Inferior parietal cortex (tissue), 1 donor: ENCODE data around the gene CLNK.

Source experiments
- DNase-seq: peaks from one replicate; pipeline ENCODE4 v3.0.0-alpha.2; 2016; ENCODE audit errors: extremely low spot score

CLNK gene

GRCh38 chr4:10684631-10685030 is at the start of gene CLNK:
TSS of gene CLNK (minus strand) at chr4:10684768. CDS start at chr4:10667869, 16,899 bp downstream.
- no peak for DNase-seq

- DNase-seq: no peak
These were observed 49.0 kb upstream of the CLNK start for GRCh38 chr4:10733481-10734062.

GRCh38 chr4:10732914-10733415 is 48.4 kb upstream of the CLNK start:
- DNase-seq: no peak

GRCh38 chr4:10732235-10732913 is 47.8 kb upstream of the CLNK start:
- DNase-seq: no peak

GRCh38 chr4:10731690-10732089 is 47.1 kb upstream of the CLNK start:
- no peak for DNase-seq

- no peak for DNase-seq
These were observed 46.6 kb upstream of the CLNK start for GRCh38 chr4:10731162-10731561.

GRCh38 chr4:10730590-10730989 is 46.0 kb upstream of the CLNK start:
- DNase-seq: no peak

- DNase-seq: no peak
These were observed 45.5 kb upstream of the CLNK start for GRCh38 chr4:10730019-10730418.

GRCh38 chr4:10729366-10729765 is 44.8 kb upstream of the CLNK start:
- no peak for DNase-seq

- DNase-seq: no peak
These were observed 43.4 kb upstream of the CLNK start for GRCh38 chr4:10728016-10728415.

- DNase-seq: no peak
These were observed 42.7 kb upstream of the CLNK start for GRCh38 chr4:10727140-10727880.

GRCh38 chr4:10722957-10723356 is 38.4 kb upstream of the CLNK start:
- no peak for DNase-seq

GRCh38 chr4:10721616-10722015 is 37.0 kb upstream of the CLNK start:
- DNase-seq: no peak

- no peak for DNase-seq
These were observed 31.6 kb upstream of the CLNK start for GRCh38 chr4:10716163-10716562.

GRCh38 chr4:10715696-10716095 is 31.1 kb upstream of the CLNK start:
- no peak for DNase-seq

- DNase-seq: no peak
These were observed 30.6 kb upstream of the CLNK start for GRCh38 chr4:10715135-10715534.

- no peak for DNase-seq
These were observed 29.0 kb upstream of the CLNK start for GRCh38 chr4:10713591-10713990.

GRCh38 chr4:10706236-10706635 is 21.7 kb upstream of the CLNK start:
- no peak for DNase-seq

GRCh38 chr4:10704430-10704810 is 19.9 kb upstream of the CLNK start:
- no peak for DNase-seq

GRCh38 chr4:10703766-10704429 is 19.3 kb upstream of the CLNK start:
- DNase-seq: no peak

- no peak for DNase-seq
These were observed 18.6 kb upstream of the CLNK start for GRCh38 chr4:10703156-10703555.

- DNase-seq: no peak
These were observed 17.3 kb upstream of the CLNK start for GRCh38 chr4:10701702-10702460.
